ENCODE results near the gene UBL4A.

Gene UBL4A

GRCh38 chrX:154464806-154465365 lies 21.5 kb downstream of the UBL4A start:
- DNase-seq = no peak

- no peak for DNase-seq
These were observed 22.7 kb downstream of the UBL4A start for GRCh38 chrX:154463611-154464220.

GRCh38 chrX:154462396-154462795 lies 24.0 kb downstream of the UBL4A start:
- DNase-seq = peak in 18 of 51 donors; percentile 9 to 51 (median 20)

GRCh38 chrX:154460326-154460725 lies 26.1 kb downstream of the UBL4A start:
- peak in 2 of 51 donors; percentile 5 to 6 for DNase-seq

- peak in 2 of 51 donors; percentile 6 to 7 for DNase-seq
These were observed 26.6 kb downstream of the UBL4A start for GRCh38 chrX:154459832-154460231.

GRCh38 chrX:154458954-154459778 lies 27.2 kb downstream of the UBL4A start:
- DNase-seq = peak in 16 of 51 donors; percentile 2 to 30 (median 12)

- peak in 33 of 51 donors; percentile 1 to 68 (median 21) for DNase-seq
These were observed 28.1 kb downstream of the UBL4A start, which contains the start of gene PLXNA3 for GRCh38 chrX:154458116-154458953. TSS of gene PLXNA3 (plus strand) at chrX:154458281. CDS start at chrX:154460184, 1,903 bp downstream.

- DNase-seq = peak in 15 of 51 donors; percentile 10 to 66 (median 31)
These were observed 28.8 kb downstream of the UBL4A start for GRCh38 chrX:154457491-154458115.

GRCh38 chrX:154452823-154453222 lies 33.6 kb downstream of the UBL4A start:
- peak in 16 of 51 donors; percentile 1 to 39 (median 12) for DNase-seq

- peak in 15 of 51 donors; percentile 2 to 38 (median 9) for DNase-seq
These were observed 36.1 kb downstream of the UBL4A start for GRCh38 chrX:154450312-154450711.

- no peak for DNase-seq
These were observed 36.8 kb downstream of the UBL4A start for GRCh38 chrX:154449618-154450017.

GRCh38 chrX:154448484-154448883 lies 37.9 kb downstream of the UBL4A start:
- DNase-seq = no peak

GRCh38 chrX:154446430-154446829 lies 40.0 kb downstream of the UBL4A start:
- no peak for DNase-seq

- no peak for DNase-seq
These were observed 40.6 kb downstream of the UBL4A start for GRCh38 chrX:154445776-154446175.

- no peak for DNase-seq
These were observed 41.6 kb downstream of the UBL4A start for GRCh38 chrX:154444755-154445246.

GRCh38 chrX:154443992-154444754 lies 42.2 kb downstream of the UBL4A start, which contains the start of gene FAM50A:
TSS of gene FAM50A (plus strand) at chrX:154444141. CDS start at chrX:154444236, 95 bp downstream.
- peak in 47 of 51 donors; percentile 11 to 84 (median 57) for DNase-seq

GRCh38 chrX:154443479-154443910 lies 42.9 kb downstream of the UBL4A start:
- peak in 2 of 51 donors; percentile 19 to 23 for DNase-seq

GRCh38 chrX:154441984-154442707 lies 44.3 kb downstream of the UBL4A start:
- no peak for DNase-seq

- DNase-seq = no peak
These were observed 44.9 kb downstream of the UBL4A start for GRCh38 chrX:154441564-154441963.
